Activated naive CD4-positive, alpha-beta T cell treated with Interleukin-2 at 50 U/mL for 16 hours (primary cell): ENCODE results near the gene CCND1.
A peak's percentile ranks its signal among the peaks of the same experiment; 100 is the strongest.
"Not testable (repeated sequence)": the region's sequence is repeated elsewhere in the genome, so short reads cannot be mapped to it uniquely, and the experiment has no call there.

Source experiments
- DNase-seq: peaks from one replicate; pipeline ENCODE4 v3.0.0-alpha.2; 2020

CCND1 gene

GRCh38 chr11:69618237-69618636 lies 22.7 kb upstream of the CCND1 start:
- no peak for DNase-seq

GRCh38 chr11:69620683-69621290 lies 20.2 kb upstream of the CCND1 start:
- DNase-seq: no peak

- DNase-seq: not testable (repeated sequence)
Measured at GRCh38 chr11:69622097-69622681, 18.8 kb upstream of the CCND1 start.

- DNase-seq: no peak
Measured at GRCh38 chr11:69624293-69624692, 16.7 kb upstream of the CCND1 start.

- DNase-seq: no peak
Measured at GRCh38 chr11:69625476-69625875, 15.5 kb upstream of the CCND1 start.

- DNase-seq: no peak
Measured at GRCh38 chr11:69627551-69627950, 13.4 kb upstream of the CCND1 start.

GRCh38 chr11:69630017-69630416 lies 10.9 kb upstream of the CCND1 start:
- no peak for DNase-seq

- DNase-seq: no peak
Measured at GRCh38 chr11:69630424-69630823, 10.5 kb upstream of the CCND1 start.

- DNase-seq: no peak
Measured at GRCh38 chr11:69632900-69633299, 8.1 kb upstream of the CCND1 start.

GRCh38 chr11:69634069-69634468 lies 6.9 kb upstream of the CCND1 start:
- DNase-seq: no peak

- no peak for DNase-seq
Measured at GRCh38 chr11:69634590-69634989, 6.4 kb upstream of the CCND1 start.

- DNase-seq: no peak
Measured at GRCh38 chr11:69635195-69635594, 5.8 kb upstream of the CCND1 start.

- no peak for DNase-seq
Measured at GRCh38 chr11:69635804-69636511, 5.0 kb upstream of the CCND1 start.

- no peak for DNase-seq
Measured at GRCh38 chr11:69636512-69637197, 4.3 kb upstream of the CCND1 start.

GRCh38 chr11:69637198-69637940 lies 3.6 kb upstream of the CCND1 start:
- DNase-seq: no peak

GRCh38 chr11:69637941-69638871 lies 2.8 kb upstream of the CCND1 start:
- DNase-seq: no peak

GRCh38 chr11:69638941-69639681 lies 1.8 kb upstream of the CCND1 start:
- DNase-seq: no peak

GRCh38 chr11:69639831-69640230 lies 1.1 kb upstream of the CCND1 start:
- DNase-seq: no peak

GRCh38 chr11:69640260-69640994 lies 529 bp upstream of the CCND1 start:
- peak; percentile 13 for DNase-seq
